ENCODE results near the gene NDUFS3. TPM values are rescaled to one million over a fixed set of nuclear protein-coding genes. Genes with fewer than 3 reads are reported as not detected.

NDUFS3 gene
- total and polyA plus RNA-seq, 7 donors = 160 to 528 (median 225) TPM

DNA sequence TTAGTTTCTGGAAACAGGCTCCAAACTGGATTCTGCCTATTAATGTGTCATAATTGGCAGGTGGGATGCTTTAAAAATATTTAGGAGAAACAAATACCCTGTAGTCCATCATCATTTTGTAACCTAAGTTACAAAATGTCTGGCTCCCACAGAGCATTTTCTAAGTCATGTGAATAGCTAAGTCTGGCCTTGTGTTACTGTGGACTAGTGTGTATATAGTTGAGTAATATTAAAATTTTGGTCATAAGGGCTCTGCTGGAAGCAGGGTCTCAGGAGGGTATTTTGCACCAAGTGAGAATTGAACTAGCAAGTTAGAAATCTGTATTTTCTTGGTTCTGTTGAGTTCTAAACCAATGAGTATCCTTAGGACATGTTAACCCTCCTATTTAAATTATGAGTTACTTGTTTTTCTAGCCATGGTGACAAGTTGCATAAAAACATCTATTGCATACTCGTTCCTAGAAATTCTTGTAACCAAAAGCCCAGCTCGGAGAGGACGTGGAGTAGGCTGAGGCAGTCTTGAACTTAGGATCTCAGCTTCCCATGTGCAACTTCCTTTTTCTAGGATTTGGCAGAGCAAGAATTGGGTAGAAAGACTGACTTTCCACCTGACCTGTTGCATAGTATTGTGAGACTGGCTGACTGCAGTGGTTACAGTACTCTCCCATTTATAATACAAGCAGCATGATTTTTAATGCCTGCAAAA lies 8.1 kb upstream of the NDUFS3 start:
- TF ChIP-seq, protein P1, sequence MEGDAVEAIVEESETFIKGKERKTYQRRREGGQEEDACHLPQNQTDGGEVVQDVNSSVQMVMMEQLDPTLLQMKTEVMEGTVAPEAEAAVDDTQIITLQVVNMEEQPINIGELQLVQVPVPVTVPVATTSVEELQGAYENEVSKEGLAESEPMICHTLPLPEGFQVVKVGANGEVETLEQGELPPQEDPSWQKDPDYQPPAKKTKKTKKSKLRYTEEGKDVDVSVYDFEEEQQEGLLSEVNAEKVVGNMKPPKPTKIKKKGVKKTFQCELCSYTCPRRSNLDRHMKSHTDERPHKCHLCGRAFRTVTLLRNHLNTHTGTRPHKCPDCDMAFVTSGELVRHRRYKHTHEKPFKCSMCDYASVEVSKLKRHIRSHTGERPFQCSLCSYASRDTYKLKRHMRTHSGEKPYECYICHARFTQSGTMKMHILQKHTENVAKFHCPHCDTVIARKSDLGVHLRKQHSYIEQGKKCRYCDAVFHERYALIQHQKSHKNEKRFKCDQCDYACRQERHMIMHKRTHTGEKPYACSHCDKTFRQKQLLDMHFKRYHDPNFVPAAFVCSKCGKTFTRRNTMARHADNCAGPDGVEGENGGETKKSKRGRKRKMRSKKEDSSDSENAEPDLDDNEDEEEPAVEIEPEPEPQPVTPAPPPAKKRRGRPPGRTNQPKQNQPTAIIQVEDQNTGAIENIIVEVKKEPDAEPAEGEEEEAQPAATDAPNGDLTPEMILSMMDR (IDR thresholded peaks at IDR 0.05) = no peak
- no peak overlapping the region for H3K4me3 ChIP-seq
- H3K27me3 ChIP-seq (ENCODE audit: insufficient read depth in 3 of 3, low read length in 2 of 3) = no peaks in the 10 kb centered on the region
- 80 to 83% (median 81%) methylated on average over 3 of the region's 3 CpGs for WGBS, 3 donors
- no peak for DNase-seq
- H3K27ac ChIP-seq = no peak overlapping the region
- intact Hi-C loops (cut with DNase I) = no loop called here
- H3K36me3 ChIP-seq (ENCODE audit: insufficient read depth in 1 of 2, low read depth in 1 of 2) = peaks cover 2 to 76% of the 10 kb centered on the region in 2 donors
- ATAC-seq = no peak
- H3K9me3 ChIP-seq = no peaks in the 10 kb centered on the region
- H3K4me1 ChIP-seq = peaks cover 20% of the 10 kb centered on the region

DNA sequence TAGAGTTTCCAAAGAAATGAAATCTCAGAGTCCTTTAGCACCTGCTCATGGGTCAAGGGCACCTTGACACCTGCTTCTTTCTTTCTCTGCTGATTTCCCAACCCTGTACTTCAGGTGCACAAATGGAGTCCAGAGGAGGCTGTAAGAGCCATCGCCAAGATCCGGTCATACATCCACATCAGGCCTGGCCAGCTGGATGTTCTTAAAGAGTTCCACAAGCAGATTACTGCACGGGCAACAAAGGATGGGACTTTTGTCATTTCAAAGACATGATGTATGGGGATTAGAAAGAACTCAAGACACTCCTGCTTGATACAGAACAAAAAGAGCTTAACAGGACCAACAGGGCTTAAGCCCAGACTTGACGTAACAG lies 7.5 kb upstream of the NDUFS3 start:
- intact Hi-C loops (cut with DNase I) = no loop called here
- 70 to 81% (median 74%) methylated on average over 4 of the region's 4 CpGs for WGBS, 3 donors
- ATAC-seq = no peak

DNA sequence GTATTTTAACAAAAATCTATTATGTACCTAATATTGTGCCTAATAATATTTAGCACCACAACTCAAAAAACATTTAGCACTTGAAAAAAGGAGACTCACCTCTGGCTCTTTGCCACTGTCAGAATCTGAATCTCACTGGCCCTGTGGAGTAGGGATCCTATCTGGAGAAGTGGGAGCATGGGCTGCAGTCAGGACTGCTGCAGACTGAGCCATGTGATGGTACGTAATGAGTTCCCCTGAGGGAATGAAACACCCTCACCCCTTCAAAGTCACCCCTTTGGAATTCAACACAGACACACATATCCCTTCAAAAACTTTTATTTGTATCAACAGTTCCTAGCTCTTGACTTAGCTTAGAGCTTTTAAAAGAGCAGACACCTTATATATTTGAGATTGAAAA lies 7.0 kb upstream of the NDUFS3 start:
- H3K27ac ChIP-seq = no peak overlapping the region
- no peaks in the 10 kb centered on the region for H3K9me3 ChIP-seq
- H3K36me3 ChIP-seq (ENCODE audit: insufficient read depth in 1 of 2, low read depth in 1 of 2) = peaks cover 2 to 86% of the 10 kb centered on the region in 2 donors
- 65 to 73% (median 67%) methylated on average over 1 of the region's 1 CpG for WGBS, 3 donors
- ATAC-seq = no peak
- DNase-seq = no peak
- no peaks in the 10 kb centered on the region for H3K27me3 ChIP-seq (ENCODE audit: insufficient read depth in 3 of 3, low read length in 2 of 3)
- intact Hi-C loops (cut with DNase I) = no loop called here
- H3K4me1 ChIP-seq = peaks cover 19% of the 10 kb centered on the region
- no peak overlapping the region for H3K4me3 ChIP-seq
- TF ChIP-seq, protein P1 (IDR thresholded peaks at IDR 0.05) = no peak

More for the DNA sequence above, 7.5 kb upstream of the NDUFS3 start:
- TF ChIP-seq, protein P1 (IDR thresholded peaks at IDR 0.05) = no peak
- H3K27ac ChIP-seq = no peak overlapping the region
- peaks cover 17% of the 10 kb centered on the region for H3K4me1 ChIP-seq
- H3K36me3 ChIP-seq (ENCODE audit: insufficient read depth in 1 of 2, low read depth in 1 of 2) = peaks cover 2 to 81% of the 10 kb centered on the region in 2 donors
- DNase-seq = no peak
- H3K27me3 ChIP-seq (ENCODE audit: insufficient read depth in 3 of 3, low read length in 2 of 3) = no peaks in the 10 kb centered on the region
- no peaks in the 10 kb centered on the region for H3K9me3 ChIP-seq
- no peak overlapping the region for H3K4me3 ChIP-seq

DNA sequence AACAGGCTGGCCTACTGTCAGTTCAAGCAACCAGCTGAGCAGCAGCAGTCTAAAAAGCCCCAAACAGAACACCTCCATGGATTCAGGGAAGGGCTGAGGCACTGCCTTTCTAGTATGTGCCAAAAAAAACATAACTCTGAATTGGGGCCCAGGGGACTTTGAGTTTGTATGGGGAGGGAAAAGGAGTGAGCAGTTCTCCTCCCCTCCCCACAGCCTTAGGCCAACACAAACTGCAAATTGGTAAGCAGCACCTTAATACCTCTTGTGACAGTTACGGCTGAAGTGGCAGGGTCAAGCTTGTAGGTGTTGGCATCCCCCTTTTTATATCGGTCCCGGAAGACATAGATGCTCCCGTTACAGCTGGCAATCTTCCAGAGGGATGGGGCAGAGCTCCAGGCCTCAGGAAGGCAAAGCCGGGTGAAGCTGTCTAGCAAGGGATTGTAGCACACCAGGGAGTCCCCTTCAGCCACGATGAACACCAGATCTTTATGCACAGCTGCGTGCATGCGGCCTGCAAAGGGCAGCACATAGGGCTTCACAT lies 6.1 kb upstream of the NDUFS3 start:
- Histone ChIP-seq H3K9me3 (no peaks in the 10 kb centered on the region), H3K27ac (no peak overlapping the region), H3K4me1 (peaks cover 28% of the 10 kb centered on the region), H3K27me3 (ENCODE audit: insufficient read depth in 3 of 3, low read length in 2 of 3) (no peaks in the 10 kb centered on the region), H3K4me3 (no peak overlapping the region), H3K36me3 (ENCODE audit: insufficient read depth in 1 of 2, low read depth in 1 of 2) (peaks cover 2 to 95% of the 10 kb centered on the region in 2 donors)
- intact Hi-C loops (cut with DNase I) = no loop called here
- DNase-seq (peak in 1 of 2 donors; percentile 32), ATAC-seq (peak in 3 of 4 donors; percentile 19 to 57 (median 34))
- TF ChIP-seq, protein P1 (IDR thresholded peaks at IDR 0.05) = no peak
- WGBS, 3 donors = 21 to 34% (median 22%) methylated on average over 8 of the region's 8 CpGs
